ENCODE measurements around the gene ZNF892. TPM values are rescaled to one million over a fixed set of nuclear protein-coding genes. Genes with fewer than 3 reads are reported as not detected.

Gene ZNF892
- total RNA-seq, 4 donors from 2014 or later: 1.2 to 3.7 (median 3.0) TPM

GRCh38 chr2:95206096-95206495, 1.2 kb upstream of the ZNF892 start:
- TF ChIP-seq POLR2A (IDR thresholded peaks at IDR 0.05): no peak
- TF ChIP-seq, protein P1, sequence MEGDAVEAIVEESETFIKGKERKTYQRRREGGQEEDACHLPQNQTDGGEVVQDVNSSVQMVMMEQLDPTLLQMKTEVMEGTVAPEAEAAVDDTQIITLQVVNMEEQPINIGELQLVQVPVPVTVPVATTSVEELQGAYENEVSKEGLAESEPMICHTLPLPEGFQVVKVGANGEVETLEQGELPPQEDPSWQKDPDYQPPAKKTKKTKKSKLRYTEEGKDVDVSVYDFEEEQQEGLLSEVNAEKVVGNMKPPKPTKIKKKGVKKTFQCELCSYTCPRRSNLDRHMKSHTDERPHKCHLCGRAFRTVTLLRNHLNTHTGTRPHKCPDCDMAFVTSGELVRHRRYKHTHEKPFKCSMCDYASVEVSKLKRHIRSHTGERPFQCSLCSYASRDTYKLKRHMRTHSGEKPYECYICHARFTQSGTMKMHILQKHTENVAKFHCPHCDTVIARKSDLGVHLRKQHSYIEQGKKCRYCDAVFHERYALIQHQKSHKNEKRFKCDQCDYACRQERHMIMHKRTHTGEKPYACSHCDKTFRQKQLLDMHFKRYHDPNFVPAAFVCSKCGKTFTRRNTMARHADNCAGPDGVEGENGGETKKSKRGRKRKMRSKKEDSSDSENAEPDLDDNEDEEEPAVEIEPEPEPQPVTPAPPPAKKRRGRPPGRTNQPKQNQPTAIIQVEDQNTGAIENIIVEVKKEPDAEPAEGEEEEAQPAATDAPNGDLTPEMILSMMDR (IDR thresholded peaks at IDR 0.05): no peak
- intact Hi-C loops (cut with DNase I; ENCODE audit: low total_unique reads): no loop called here
- no peak for DNase-seq (ENCODE audit: low spot score in 2 of 2)
- H3K4me3 ChIP-seq (ENCODE audit: low read depth, poor library complexity, severe bottlenecking): no peak overlapping the region
- 32 to 37% methylated on average over 10 of the region's 10 CpGs for WGBS, 2 donors

- no peak overlapping the region for H3K4me3 ChIP-seq (ENCODE audit: low read depth, poor library complexity, severe bottlenecking)
- intact Hi-C loops (cut with DNase I; ENCODE audit: low total_unique reads): no loop called here
- DNase-seq (ENCODE audit: low spot score in 2 of 2): no peak
- TF ChIP-seq POLR2A (IDR thresholded peaks at IDR 0.05): no peak
- TF ChIP-seq, protein P1 (IDR thresholded peaks at IDR 0.05): no peak
- WGBS, 2 donors: 59% methylated on average over 6 of the region's 6 CpGs
Observed at GRCh38 chr2:95208106-95208505, 785 bp downstream of the ZNF892 start.

DNA sequence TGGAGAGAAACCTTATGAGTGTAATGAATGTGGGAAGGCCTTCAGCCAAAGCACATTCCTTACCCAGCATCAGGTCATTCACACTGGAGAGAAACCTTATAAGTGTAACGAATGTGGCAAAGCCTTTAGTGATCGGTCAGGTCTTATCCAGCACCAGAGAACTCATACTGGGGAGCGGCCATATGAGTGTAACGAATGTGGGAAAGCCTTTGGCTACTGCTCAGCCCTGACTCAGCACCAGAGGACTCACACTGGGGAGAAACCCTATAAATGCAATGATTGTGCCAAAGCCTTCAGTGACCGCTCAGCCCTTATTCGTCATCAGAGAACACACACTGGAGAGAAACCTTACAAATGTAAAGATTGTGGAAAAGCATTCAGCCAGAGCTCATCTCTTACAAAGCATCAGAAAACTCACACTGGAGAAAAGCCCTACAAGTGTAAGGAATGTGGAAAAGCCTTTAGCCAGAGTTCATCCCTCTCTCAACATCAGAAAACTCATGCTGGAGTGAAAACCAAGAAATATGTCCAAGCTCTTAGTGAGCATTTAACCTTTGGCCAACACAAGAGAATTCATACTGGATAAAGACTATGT, 7.8 kb downstream of the ZNF892 start:
- H3K4me3 ChIP-seq (ENCODE audit: low read depth, poor library complexity, severe bottlenecking): no peak overlapping the region
- DNase-seq (ENCODE audit: low spot score in 2 of 2): no peak
- TF ChIP-seq POLR2A (IDR thresholded peaks at IDR 0.05): no peak
- TF ChIP-seq, protein P1 (IDR thresholded peaks at IDR 0.05): no peak
- intact Hi-C loops (cut with DNase I; ENCODE audit: low total_unique reads): no loop called here
- 96 to 100% methylated on average over 6 of the region's 6 CpGs for WGBS, 2 donors

- DNase-seq (ENCODE audit: low spot score in 2 of 2): no peak
- 95 to 98% methylated on average over 3 of the region's 3 CpGs for WGBS, 2 donors
- no peak for TF ChIP-seq POLR2A (IDR thresholded peaks at IDR 0.05)
- TF ChIP-seq, protein P1 (IDR thresholded peaks at IDR 0.05): no peak
- H3K4me3 ChIP-seq (ENCODE audit: low read depth, poor library complexity, severe bottlenecking): no peak overlapping the region
- intact Hi-C loops (cut with DNase I; ENCODE audit: low total_unique reads): no loop called here
Observed at GRCh38 chr2:95220449-95220848, 13.1 kb downstream of the ZNF892 start.

DNA sequence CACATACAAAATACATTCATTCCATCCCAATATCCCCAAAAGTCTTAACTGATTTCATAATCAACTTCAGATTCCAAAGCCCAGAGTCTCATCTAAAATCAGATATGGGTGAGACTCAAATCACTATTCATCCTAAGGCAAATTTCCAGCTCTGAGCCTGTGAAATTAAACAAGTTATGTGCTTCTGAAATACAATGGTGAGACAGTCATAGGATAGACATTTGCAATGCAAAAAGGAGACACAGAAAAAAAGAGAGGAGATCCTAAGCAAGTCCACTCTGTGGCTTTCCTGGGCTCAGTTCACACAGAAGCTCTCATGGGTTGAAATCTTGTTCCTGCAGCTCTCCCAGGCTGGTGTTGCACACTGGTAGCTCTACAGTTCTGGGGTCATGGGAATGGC, 18.3 kb downstream of the ZNF892 start:
- H3K4me3 ChIP-seq (ENCODE audit: low read depth, poor library complexity, severe bottlenecking): no peak overlapping the region
- no peak for DNase-seq (ENCODE audit: low spot score in 2 of 2)
- intact Hi-C loops (cut with DNase I; ENCODE audit: low total_unique reads): no loop called here
- TF ChIP-seq, protein P1 (IDR thresholded peaks at IDR 0.05): no peak
- no peak for TF ChIP-seq POLR2A (IDR thresholded peaks at IDR 0.05)

DNA sequence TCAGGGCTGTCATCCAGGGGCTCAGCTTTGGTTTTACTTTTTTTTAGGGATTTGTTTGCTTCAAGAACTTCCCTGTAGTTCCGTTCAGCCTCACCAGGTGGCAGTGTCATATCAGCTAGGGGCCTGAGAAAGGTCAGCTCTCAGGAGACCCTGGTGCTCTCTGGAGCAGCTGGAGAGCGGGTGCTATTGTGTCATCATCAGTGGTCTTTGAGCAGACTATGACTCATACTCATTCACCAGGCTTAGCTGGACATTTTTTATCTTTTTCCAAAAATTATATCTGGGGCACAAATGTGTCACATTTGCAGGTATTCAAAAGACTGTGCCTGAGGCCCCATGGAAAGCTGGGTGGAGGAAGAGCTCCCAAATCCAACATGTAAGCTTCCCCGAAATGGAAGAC, 24.4 kb downstream of the ZNF892 start:
- TF ChIP-seq, protein P1 (IDR thresholded peaks at IDR 0.05): peak in 1 of 3 donors; percentile 32
- TF ChIP-seq POLR2A (IDR thresholded peaks at IDR 0.05): no peak
- no peak overlapping the region for H3K4me3 ChIP-seq (ENCODE audit: low read depth, poor library complexity, severe bottlenecking)
- peak in 1 of 2 donors; percentile 57 for DNase-seq (ENCODE audit: low spot score in 2 of 2)
- WGBS, 2 donors: 32 to 33% methylated on average over 3 of the region's 3 CpGs
- intact Hi-C loops (cut with DNase I; ENCODE audit: low total_unique reads): loop anchor here (10.0 kb wide), 1 partner anchor 83 kb away; no protein-coding TSS in a partner anchor

Data from lower leg skin (tissue), 4 donors.